Measurements from ENCODE around the gene TMC5.
"Not testable (repeated sequence)": the region's sequence is repeated elsewhere in the genome, so short reads cannot be mapped to it uniquely, and the experiment has no call there.

TMC5 gene, protein sequence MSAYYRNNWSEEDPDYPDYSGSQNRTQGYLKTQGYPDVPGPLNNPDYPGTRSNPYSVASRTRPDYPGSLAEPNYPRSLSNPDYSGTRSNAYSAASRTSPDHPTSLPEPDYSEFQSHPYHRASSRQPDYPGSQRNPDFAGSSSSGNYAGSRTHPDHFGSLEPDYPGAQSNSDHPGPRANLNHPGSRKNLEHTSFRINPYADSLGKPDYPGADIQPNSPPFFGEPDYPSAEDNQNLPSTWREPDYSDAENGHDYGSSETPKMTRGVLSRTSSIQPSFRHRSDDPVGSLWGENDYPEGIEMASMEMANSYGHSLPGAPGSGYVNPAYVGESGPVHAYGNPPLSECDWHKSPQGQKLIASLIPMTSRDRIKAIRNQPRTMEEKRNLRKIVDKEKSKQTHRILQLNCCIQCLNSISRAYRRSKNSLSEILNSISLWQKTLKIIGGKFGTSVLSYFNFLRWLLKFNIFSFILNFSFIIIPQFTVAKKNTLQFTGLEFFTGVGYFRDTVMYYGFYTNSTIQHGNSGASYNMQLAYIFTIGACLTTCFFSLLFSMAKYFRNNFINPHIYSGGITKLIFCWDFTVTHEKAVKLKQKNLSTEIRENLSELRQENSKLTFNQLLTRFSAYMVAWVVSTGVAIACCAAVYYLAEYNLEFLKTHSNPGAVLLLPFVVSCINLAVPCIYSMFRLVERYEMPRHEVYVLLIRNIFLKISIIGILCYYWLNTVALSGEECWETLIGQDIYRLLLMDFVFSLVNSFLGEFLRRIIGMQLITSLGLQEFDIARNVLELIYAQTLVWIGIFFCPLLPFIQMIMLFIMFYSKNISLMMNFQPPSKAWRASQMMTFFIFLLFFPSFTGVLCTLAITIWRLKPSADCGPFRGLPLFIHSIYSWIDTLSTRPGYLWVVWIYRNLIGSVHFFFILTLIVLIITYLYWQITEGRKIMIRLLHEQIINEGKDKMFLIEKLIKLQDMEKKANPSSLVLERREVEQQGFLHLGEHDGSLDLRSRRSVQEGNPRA

DNA sequence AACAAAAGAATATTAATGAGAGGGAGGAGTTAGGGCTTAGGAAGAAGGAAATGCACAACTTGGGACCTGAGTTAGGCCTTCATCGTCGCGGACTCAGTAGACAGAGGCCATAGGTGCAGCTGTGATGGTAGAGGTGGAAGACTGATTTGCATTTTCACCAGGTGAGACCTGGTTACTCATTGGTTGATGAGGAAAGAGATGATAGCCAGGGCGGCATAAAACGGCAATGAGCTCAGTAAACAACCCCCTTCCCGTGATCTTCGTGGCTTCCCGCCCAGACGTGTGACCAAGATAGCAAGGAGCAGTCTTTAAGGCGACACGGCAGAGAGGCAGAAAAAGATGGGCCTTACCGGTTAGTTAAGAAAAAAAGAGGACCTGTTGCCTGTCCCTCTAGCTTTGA lies at the start of gene TMC5:
Gene TMC5 (plus strand): TSS at position 244 of the 400 bp plus-strand sequence. CDS start 22,156 bp downstream, outside the sequence.
- no peak for DNase-seq

DNA sequence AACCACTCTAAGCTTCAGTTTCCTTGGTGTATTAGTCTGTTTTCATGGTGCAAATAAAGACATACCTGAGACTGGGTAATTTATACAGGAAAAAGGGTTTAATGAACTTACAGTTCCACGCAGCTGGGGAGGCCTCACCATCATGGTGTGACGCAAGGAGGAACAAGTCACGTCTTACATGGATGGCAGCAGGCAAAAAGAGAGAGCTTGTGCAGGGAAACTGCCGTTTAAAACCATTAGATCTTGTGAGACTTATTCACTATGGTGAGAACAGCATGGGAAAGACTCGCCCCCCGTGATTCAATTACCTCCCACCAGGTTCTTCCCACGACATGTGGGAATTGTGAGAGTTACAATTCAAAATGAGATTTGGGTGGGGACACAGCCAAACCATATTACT lies 45.1 kb upstream of the TMC5 start:
- not testable (repeated sequence) for DNase-seq

- no peak for DNase-seq
Observed at GRCh38 chr16:19374402-19374801, 43.3 kb upstream of the TMC5 start.

- DNase-seq = peak in 26 of 51 donors; percentile 1 to 50 (median 9)
Observed at GRCh38 chr16:19375561-19376158, 42.0 kb upstream of the TMC5 start.

GRCh38 chr16:19377864-19378263 lies 39.8 kb upstream of the TMC5 start:
- DNase-seq = no peak

GRCh38 chr16:19378511-19378910 lies 39.2 kb upstream of the TMC5 start:
- DNase-seq = no peak

DNA sequence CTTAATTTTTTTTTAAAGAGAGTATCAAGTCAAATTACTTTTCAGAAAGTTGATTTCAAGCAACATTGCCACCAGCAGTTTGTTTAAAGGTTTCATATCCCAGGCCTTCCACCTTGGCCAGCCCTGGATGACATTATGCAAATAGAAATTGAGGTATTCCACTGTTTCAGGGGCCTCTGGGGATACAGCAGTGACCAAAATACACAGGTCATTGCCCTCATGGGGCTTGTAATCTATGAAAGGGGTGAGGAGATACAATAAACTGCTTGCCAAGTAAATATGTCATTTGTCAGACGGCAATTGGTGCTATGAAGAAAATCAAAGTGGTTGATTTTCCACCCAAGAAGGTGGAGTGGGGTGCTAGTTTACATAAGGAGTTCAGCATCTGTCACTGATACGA lies 37.8 kb upstream of the TMC5 start:
- DNase-seq = no peak

GRCh38 chr16:19380328-19380727 lies 37.4 kb upstream of the TMC5 start:
- no peak for DNase-seq

GRCh38 chr16:19382084-19382801 lies 35.4 kb upstream of the TMC5 start:
- no peak for DNase-seq

DNA sequence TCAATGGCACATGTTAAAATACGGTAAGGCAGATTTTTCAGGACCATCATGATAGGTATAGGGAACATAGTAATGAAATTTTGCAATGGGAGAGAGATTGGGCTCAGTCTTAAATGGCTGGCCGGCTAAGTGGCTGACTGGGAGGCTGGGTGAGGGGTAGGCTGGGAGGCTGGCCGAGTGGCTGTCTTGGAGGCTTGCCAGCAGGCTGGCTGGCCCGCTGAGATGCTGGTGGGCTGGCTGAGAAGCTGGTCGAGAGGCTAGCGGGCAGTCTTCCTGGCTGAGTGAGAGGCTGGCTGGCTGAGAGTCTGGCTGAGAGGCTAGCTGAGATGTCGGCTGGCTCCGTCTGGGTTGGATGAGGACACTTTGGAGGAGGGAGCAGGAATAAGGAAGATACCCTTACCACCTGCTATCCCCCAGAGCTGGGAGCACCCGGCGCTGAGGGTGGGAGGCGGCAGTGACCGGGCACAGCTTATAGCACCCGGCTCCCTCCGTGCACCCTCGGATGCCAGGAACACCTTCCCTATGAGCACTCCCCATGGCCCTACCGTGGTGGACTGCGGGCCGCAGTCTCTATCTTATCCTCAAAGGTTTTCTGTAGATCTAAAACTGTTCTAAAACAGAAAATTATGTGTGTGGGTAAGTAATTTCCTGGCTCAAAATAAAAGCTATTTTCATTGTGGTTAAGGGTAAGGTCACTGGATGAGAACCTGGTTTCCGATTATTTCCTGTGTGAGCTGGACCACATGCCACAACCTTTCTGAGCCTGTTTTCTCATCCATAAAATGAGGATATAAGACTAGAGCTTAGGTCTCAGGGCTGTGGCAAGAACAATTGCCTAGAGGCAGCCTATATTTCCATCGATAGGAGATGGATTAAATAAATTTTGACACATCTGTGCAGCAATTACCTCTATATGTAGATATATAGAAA lies 34.5 kb upstream of the TMC5 start:
- DNase-seq = peak in 40 of 51 donors; percentile 1 to 61 (median 18)

GRCh38 chr16:19384656-19385055 lies 33.0 kb upstream of the TMC5 start:
- no peak for DNase-seq

- no peak for DNase-seq
Observed at GRCh38 chr16:19386525-19386924, 31.2 kb upstream of the TMC5 start.

GRCh38 chr16:19389246-19389645 lies 28.4 kb upstream of the TMC5 start:
- DNase-seq = peak in 16 of 51 donors; percentile 1 to 25 (median 7)

- DNase-seq = not testable (repeated sequence)
Observed at GRCh38 chr16:19391185-19391776, 26.4 kb upstream of the TMC5 start.

DNA sequence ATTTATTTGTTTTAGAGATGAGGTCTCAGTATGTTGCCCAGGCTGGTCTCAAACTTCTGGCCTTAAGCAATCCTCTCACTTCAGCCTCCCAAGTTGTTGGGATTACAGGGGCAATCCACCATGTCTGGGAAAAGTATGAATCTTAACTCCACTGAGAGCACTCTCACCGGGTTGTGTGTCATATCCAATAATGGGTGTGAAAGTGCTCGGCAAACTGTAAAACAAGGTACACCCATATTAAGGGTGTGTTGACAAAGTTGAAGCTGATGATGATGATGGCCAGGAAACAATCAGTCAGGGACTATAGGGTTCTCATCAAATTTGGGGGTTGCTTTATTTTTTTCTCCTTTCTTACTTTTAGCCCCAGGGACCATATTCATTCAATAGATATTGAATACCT lies 25.3 kb upstream of the TMC5 start:
- no peak for DNase-seq

- DNase-seq = no peak
Observed at GRCh38 chr16:19393226-19394111, 24.2 kb upstream of the TMC5 start.

DNA sequence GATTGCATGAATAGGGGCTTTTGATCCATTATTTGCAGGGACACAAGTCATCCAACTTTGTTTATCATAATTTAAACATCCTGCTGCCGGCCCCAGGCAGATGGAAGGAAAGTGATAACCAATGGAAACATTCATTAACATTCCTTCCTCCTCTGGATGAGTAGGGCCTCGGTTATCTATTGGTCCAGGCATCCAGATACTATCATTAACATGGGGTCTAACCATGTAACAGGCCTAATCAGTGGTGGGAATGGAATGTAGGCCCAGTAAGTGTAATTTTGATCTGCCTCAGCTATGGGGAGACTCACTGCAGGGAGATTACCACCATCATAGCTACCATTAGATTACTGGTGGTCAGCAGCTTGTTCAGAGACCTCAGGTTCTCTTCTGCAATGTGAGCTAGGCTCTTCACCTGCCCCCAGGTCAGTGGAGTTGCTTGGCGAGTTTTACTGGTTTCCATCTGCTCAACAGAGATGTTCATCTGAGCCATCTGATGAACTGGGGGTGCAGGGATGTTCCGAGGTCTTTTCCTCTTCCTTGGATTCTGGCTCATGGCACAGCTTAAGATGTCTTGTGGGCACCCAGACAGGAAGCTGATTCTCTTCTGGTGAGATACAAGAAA lies 21.9 kb upstream of the TMC5 start:
- not testable (repeated sequence) for DNase-seq

DNA sequence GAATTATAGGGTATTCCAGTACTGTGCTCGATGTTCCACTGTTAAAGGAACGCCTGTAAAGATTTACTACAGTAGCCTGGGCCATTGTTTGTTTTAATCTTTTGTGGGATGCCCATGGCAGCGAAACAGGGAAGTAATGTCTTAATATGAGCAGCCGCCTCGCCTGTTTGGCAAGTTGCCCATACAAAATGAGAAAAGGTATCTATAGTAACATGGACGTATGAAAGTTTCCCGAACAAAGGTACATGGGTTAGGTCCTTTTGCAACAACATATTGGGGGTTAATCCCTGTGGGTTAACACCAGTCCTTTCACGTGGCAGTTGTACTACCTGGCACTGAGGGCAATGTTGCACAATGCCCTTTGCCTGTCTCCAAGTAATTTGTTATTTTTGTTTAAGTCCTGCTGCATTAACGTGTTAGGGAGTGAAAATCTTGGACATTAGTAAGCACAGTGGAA lies 21.1 kb upstream of the TMC5 start:
- DNase-seq = peak in 1 of 51 donors; percentile 1
